UCSD-AML1 (cell line): ENCODE data around the gene VAT1L.

Source experiments
- DNase-seq: peaks from one replicate; lab custom pipeline; 2025; ENCODE audit not compliant: unreplicated experiment; lab: John Stamatoyannopoulos, UW

Gene VAT1L

GRCh38 chr16:77782694-77783093 is 5.7 kb upstream of the VAT1L start:
- DNase-seq: no peak

- no peak for DNase-seq
Measured at GRCh38 chr16:77784441-77785372, 3.7 kb upstream of the VAT1L start.

GRCh38 chr16:77785373-77785764 is 3.0 kb upstream of the VAT1L start:
- DNase-seq: no peak

- no peak for DNase-seq
Measured at GRCh38 chr16:77786186-77786847, 2.0 kb upstream of the VAT1L start.

GRCh38 chr16:77787452-77787851 is 912 bp upstream of the VAT1L start:
- no peak for DNase-seq

GRCh38 chr16:77789085-77790008 is 983 bp downstream of the VAT1L start:
- DNase-seq: no peak

- DNase-seq: no peak
Measured at GRCh38 chr16:77790009-77790372, 1.6 kb downstream of the VAT1L start.

- DNase-seq: no peak
Measured at GRCh38 chr16:77790912-77791311, 2.5 kb downstream of the VAT1L start.

GRCh38 chr16:77793417-77793816 is 5.1 kb downstream of the VAT1L start:
- no peak for DNase-seq

- DNase-seq: no peak
Measured at GRCh38 chr16:77794586-77794985, 6.2 kb downstream of the VAT1L start.

GRCh38 chr16:77801817-77802216 is 13.5 kb downstream of the VAT1L start:
- DNase-seq: no peak

- DNase-seq: no peak
Measured at GRCh38 chr16:77805398-77805797, 17.0 kb downstream of the VAT1L start.

- no peak for DNase-seq
Measured at GRCh38 chr16:77807021-77807420, 18.7 kb downstream of the VAT1L start.

GRCh38 chr16:77812856-77813500 is 24.6 kb downstream of the VAT1L start:
- no peak for DNase-seq

GRCh38 chr16:77816293-77816692 is 27.9 kb downstream of the VAT1L start:
- no peak for DNase-seq

- DNase-seq: no peak
Measured at GRCh38 chr16:77820340-77820739, 32.0 kb downstream of the VAT1L start.

- no peak for DNase-seq
Measured at GRCh38 chr16:77822661-77823060, 34.3 kb downstream of the VAT1L start.

GRCh38 chr16:77823067-77823466 is 34.7 kb downstream of the VAT1L start:
- no peak for DNase-seq

- DNase-seq: no peak
Measured at GRCh38 chr16:77825196-77825595, 36.8 kb downstream of the VAT1L start.

- DNase-seq: no peak
Measured at GRCh38 chr16:77827032-77827431, 38.7 kb downstream of the VAT1L start.
